ENCODE results near the gene SURF1. TPM values are rescaled to one million over a fixed set of nuclear protein-coding genes. Genes with fewer than 3 reads are reported as not detected.

The SURF1 gene
- total and polyA plus RNA-seq, 2 donors (not counting 1 experiment from before 2014, with no cell fraction given), result 44.1 to 54.5 TPM

DNA sequence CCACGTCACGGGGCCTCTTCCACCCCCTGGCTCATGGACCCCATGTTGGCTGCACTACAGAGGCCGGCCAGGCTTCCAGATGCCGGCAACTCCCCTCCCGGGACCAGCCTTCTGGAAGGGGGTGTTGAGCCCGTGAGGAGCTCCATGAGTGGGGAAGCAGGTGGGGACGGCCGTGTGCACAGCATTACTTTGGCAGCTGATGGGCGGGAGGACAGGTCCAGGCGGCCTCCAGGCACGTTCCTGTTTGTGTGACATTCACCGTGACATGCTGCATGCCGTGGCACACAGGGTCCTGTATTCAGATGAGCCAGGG, 52.2 kb downstream of the SURF1 start:
- intact Hi-C loops (cut with micrococcal nuclease), result no loop called here
- POLR2A ChIA-PET, result no interaction called here
- ATAC-seq (ENCODE audit: low read depth), result no peak

DNA sequence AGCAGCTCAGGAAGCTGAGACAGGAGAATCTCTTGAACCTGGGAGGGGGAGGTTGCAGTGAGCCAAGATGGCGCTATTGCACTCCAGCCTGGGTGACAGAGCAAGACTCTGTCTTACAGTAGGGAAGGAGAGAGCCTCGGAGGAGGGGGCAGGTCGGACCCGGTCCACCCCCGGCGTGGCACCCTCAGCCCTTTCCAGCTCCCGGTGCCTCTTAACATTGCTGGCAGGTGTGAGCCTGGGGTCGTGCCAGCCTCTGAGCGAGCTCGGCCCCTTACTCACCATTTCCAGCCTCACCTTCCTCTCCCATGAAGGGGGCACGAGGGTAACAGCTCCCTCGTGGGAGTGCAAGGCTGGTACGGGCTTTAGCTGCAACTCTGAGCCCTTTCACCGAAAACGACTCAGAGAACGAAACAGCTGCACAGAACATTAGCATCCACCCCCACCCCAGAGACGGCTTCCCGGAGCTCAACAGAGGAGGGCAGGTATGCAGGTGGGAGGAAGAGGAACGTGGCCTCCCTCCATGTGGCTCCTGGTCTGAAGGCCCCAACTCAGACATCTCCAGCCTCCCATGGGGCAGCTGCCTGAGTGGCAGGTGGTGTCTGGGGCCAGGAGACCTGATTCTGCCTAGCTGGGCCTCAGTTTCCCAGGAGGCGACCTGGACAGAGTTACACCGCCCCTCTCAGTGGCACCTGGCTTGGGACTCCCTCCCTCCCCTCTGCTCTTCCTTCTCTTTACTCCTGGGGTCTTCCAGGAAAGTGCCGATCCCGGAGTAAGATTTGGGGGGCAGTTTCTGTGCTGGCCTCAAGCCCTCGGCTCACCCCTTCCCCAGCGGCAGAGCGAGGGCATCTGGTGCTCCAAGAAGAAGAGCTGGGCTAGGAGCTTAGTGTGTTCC, 52.8 kb downstream of the SURF1 start:
- no peak for DNase-seq
- Mint-ChIP-seq H3K27me3 (peaks cover 10% of the 10 kb centered on the region), H3K4me3 (no peak overlapping the region), H3K27ac (no peak overlapping the region), H3K4me1 (no peaks in the 10 kb centered on the region), H3K9me3 (ENCODE audit: insufficient read depth) (no peaks in the 10 kb centered on the region)
- Histone ChIP-seq H4K20me1 (ENCODE audit: control insufficient read depth, insufficient read depth, low read length, poor library complexity, severe bottlenecking) (no peaks in the 10 kb centered on the region), H3K27ac (ENCODE audit: low read length in 2 of 2) (no peak overlapping the region), H3K4me3 (ENCODE audit: control extremely low read depth in 1 of 5, extremely low read depth in 1 of 5, insufficient read depth in 1 of 5, low read depth in 2 of 5, low read length in 4 of 5) (no peak overlapping the region), H2AFZ (ENCODE audit: insufficient read depth, low read depth, low read length, poor library complexity, severe bottlenecking) (no peak overlapping the region), H3K27me3 (replicated peaks in 1 of 4; ENCODE audit: control extremely low read depth in 1 of 4, control insufficient read depth in 3 of 4, insufficient read depth in 4 of 4, low read length in 3 of 4) (no peaks in the 10 kb centered on the region), H3K9ac (ENCODE audit: low read length) (no peak overlapping the region), H3K36me3 (replicated peaks in 1 of 2; ENCODE audit: control extremely low read depth in 1 of 2, control insufficient read depth in 1 of 2, extremely low read depth in 1 of 2, insufficient read depth in 2 of 2, low read length in 1 of 2) (no peaks in the 10 kb centered on the region), H3K4me1 (ENCODE audit: control insufficient read depth in 2 of 2, insufficient read depth in 2 of 2, low read length in 2 of 2) (no peaks in the 10 kb centered on the region), H3K79me2 (ENCODE audit: control insufficient read depth, insufficient read depth, low read length) (no peaks in the 10 kb centered on the region), H3K9me3 (ENCODE audit: control extremely low read depth in 1 of 3, control insufficient read depth in 2 of 3, insufficient read depth in 1 of 3, low read length in 2 of 3) (no peaks in the 10 kb centered on the region), H3K4me2 (replicated peaks; ENCODE audit: low read depth, low read length, poor library complexity, severe bottlenecking) (no peak overlapping the region)
- POLR2A ChIA-PET, result no interaction called here
- CTCF ChIA-PET, result no interaction called here
- no peak for ATAC-seq (ENCODE audit: low read depth)
- 91% methylated on average over 15 of the region's 26 CpGs for WGBS (ENCODE audit: insufficient coverage)
- TF ChIP-seq, protein P1, sequence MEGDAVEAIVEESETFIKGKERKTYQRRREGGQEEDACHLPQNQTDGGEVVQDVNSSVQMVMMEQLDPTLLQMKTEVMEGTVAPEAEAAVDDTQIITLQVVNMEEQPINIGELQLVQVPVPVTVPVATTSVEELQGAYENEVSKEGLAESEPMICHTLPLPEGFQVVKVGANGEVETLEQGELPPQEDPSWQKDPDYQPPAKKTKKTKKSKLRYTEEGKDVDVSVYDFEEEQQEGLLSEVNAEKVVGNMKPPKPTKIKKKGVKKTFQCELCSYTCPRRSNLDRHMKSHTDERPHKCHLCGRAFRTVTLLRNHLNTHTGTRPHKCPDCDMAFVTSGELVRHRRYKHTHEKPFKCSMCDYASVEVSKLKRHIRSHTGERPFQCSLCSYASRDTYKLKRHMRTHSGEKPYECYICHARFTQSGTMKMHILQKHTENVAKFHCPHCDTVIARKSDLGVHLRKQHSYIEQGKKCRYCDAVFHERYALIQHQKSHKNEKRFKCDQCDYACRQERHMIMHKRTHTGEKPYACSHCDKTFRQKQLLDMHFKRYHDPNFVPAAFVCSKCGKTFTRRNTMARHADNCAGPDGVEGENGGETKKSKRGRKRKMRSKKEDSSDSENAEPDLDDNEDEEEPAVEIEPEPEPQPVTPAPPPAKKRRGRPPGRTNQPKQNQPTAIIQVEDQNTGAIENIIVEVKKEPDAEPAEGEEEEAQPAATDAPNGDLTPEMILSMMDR (IDR thresholded peaks at IDR 0.05), result no peak
- TF ChIP-seq EZH2 (IDR thresholded peaks at IDR 0.05; ENCODE audit: borderline replicate concordance, insufficient read depth, low read depth, low read length, poor library complexity, severe bottlenecking), result no peak
- intact Hi-C loops (cut with micrococcal nuclease), result no loop called here

More for the DNA sequence above, 52.2 kb downstream of the SURF1 start:
- WGBS (ENCODE audit: insufficient coverage), result 91% methylated on average over 13 of the region's 13 CpGs
- Histone ChIP-seq H3K4me2 (replicated peaks; ENCODE audit: low read depth, low read length, poor library complexity, severe bottlenecking) (no peak overlapping the region), H4K20me1 (ENCODE audit: control insufficient read depth, insufficient read depth, low read length, poor library complexity, severe bottlenecking) (no peaks in the 10 kb centered on the region), H3K9ac (ENCODE audit: low read length) (no peak overlapping the region), H3K4me1 (ENCODE audit: control insufficient read depth in 2 of 2, insufficient read depth in 2 of 2, low read length in 2 of 2) (no peaks in the 10 kb centered on the region), H3K27me3 (replicated peaks in 1 of 4; ENCODE audit: control extremely low read depth in 1 of 4, control insufficient read depth in 3 of 4, insufficient read depth in 4 of 4, low read length in 3 of 4) (no peaks in the 10 kb centered on the region), H2AFZ (ENCODE audit: insufficient read depth, low read depth, low read length, poor library complexity, severe bottlenecking) (no peak overlapping the region), H3K4me3 (ENCODE audit: control extremely low read depth in 1 of 5, extremely low read depth in 1 of 5, insufficient read depth in 1 of 5, low read depth in 2 of 5, low read length in 4 of 5) (no peak overlapping the region), H3K79me2 (ENCODE audit: control insufficient read depth, insufficient read depth, low read length) (no peaks in the 10 kb centered on the region), H3K36me3 (replicated peaks in 1 of 2; ENCODE audit: control extremely low read depth in 1 of 2, control insufficient read depth in 1 of 2, extremely low read depth in 1 of 2, insufficient read depth in 2 of 2, low read length in 1 of 2) (no peaks in the 10 kb centered on the region), H3K9me3 (ENCODE audit: control extremely low read depth in 1 of 3, control insufficient read depth in 2 of 3, insufficient read depth in 1 of 3, low read length in 2 of 3) (no peaks in the 10 kb centered on the region), H3K27ac (ENCODE audit: low read length in 2 of 2) (no peak overlapping the region)
- DNase-seq, result no peak
- no peak overlapping the region for H3K27ac Mint-ChIP-seq
- H3K4me3 Mint-ChIP-seq, result no peak overlapping the region
- no peak for TF ChIP-seq EZH2 (IDR thresholded peaks at IDR 0.05; ENCODE audit: borderline replicate concordance, insufficient read depth, low read depth, low read length, poor library complexity, severe bottlenecking)
- TF ChIP-seq, protein P1 (IDR thresholded peaks at IDR 0.05), result no peak
- H3K27me3 Mint-ChIP-seq, result peaks cover 14% of the 10 kb centered on the region
- H3K4me1 Mint-ChIP-seq, result no peaks in the 10 kb centered on the region
- CTCF ChIA-PET, result no interaction called here
- H3K9me3 Mint-ChIP-seq (ENCODE audit: insufficient read depth), result no peaks in the 10 kb centered on the region

Data from B cell (primary cell).